ENCODE results near the gene UBIAD1.

DNA sequence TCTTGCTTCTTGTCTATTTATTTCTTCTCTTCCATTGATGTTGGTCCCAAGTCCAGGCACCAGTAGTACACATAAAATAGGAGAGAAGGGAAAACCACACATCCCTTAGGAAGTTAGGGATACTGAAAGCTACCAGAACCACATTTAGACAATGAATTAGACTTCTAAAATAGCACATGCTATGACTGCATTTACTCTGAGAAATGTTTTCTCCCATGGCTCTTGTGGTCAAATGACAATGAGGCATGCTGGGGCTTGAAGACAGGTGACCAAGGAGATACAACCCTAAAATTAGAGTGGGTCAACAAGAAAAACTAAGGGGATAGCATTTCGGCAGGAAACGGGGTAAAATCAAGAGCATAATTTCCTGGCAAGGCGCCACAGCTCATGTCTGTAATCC, 27.8 kb upstream of the UBIAD1 start:
- TF ChIP-seq, protein P1, sequence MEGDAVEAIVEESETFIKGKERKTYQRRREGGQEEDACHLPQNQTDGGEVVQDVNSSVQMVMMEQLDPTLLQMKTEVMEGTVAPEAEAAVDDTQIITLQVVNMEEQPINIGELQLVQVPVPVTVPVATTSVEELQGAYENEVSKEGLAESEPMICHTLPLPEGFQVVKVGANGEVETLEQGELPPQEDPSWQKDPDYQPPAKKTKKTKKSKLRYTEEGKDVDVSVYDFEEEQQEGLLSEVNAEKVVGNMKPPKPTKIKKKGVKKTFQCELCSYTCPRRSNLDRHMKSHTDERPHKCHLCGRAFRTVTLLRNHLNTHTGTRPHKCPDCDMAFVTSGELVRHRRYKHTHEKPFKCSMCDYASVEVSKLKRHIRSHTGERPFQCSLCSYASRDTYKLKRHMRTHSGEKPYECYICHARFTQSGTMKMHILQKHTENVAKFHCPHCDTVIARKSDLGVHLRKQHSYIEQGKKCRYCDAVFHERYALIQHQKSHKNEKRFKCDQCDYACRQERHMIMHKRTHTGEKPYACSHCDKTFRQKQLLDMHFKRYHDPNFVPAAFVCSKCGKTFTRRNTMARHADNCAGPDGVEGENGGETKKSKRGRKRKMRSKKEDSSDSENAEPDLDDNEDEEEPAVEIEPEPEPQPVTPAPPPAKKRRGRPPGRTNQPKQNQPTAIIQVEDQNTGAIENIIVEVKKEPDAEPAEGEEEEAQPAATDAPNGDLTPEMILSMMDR (IDR thresholded peaks at IDR 0.05; ENCODE audit: extremely low read depth in 1 of 2, insufficient read depth in 1 of 2, low read depth in 1 of 2, low read length in 2 of 2): no peak
- TF ChIP-seq POLR2AphosphoS5 (IDR thresholded peaks at IDR 0.05; ENCODE audit: insufficient read depth, low read depth, low read length): no peak
- no peak for TF ChIP-seq POLR2A (IDR thresholded peaks at IDR 0.05; ENCODE audit: low read depth, low read length)
- TF ChIP-seq EZH2 (IDR thresholded peaks at IDR 0.05; ENCODE audit: borderline replicate concordance, low read depth, low read length, severe bottlenecking): no peak
- TF ChIP-seq MAX (IDR thresholded peaks at IDR 0.05; ENCODE audit: insufficient read depth, insufficient read length): no peak
- TF ChIP-seq GATA2 (IDR thresholded peaks at IDR 0.05; ENCODE audit: insufficient read depth, insufficient read length, low read depth, low read length): no peak
- TF ChIP-seq JUN (IDR thresholded peaks at IDR 0.05; ENCODE audit: borderline replicate concordance, insufficient read depth, insufficient read length, low read depth): no peak
- TF ChIP-seq FOS (IDR thresholded peaks at IDR 0.05; ENCODE audit: borderline replicate concordance, insufficient read depth, low read length): no peak
- no peak for TF ChIP-seq MYC (IDR thresholded peaks at IDR 0.05; ENCODE audit: low read depth, low read length)
